Smooth muscle cell of the brain vasculature (primary cell): ENCODE results near the gene LY6G5C.
A peak's percentile ranks its signal among the peaks of the same experiment; 100 is the strongest.
"Not testable (repeated sequence)": the region's sequence is repeated elsewhere in the genome, so short reads cannot be mapped to it uniquely, and the experiment has no call there.

Experiments
- DNase-seq: peaks from one replicate; pipeline ENCODE4 v3.0.0-alpha.2; 2012; ENCODE audit warnings: low read depth, low spot score

Gene LY6G5C

GRCh38 chr6:31715022-31715958 is 34.4 kb upstream of the LY6G5C start, which contains the start of gene LY6G6D:
LY6G6D (plus strand) TSS chr6:31715348; CDS start chr6:31715356, 8 bp downstream.
- no peak for DNase-seq

GRCh38 chr6:31713991-31714684 is 33.3 kb upstream of the LY6G5C start:
- DNase-seq: no peak

GRCh38 chr6:31713465-31713864 is 32.6 kb upstream of the LY6G5C start:
- DNase-seq: no peak

DNA sequence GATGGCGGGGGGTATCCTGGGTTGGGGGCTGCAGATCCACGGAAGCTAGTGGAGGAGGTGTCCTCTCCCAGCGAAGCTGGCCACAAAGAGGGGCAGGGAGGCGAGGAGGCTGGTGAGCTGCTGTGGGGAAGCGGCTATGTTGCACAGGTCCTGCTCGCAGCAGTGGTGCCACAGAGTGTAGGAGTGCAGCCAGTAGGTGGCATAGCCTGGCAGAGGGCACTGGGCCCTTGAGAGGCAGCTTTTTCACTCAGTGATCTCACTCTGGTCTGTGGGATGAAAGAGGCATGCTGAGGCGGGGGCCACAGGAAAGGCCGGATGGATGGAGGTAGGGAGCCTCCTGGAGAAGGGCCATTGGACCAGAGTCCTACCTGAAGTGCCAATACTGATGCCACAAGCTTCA is 31.4 kb upstream of the LY6G5C start:
- no peak for DNase-seq

GRCh38 chr6:31711233-31711632 is 30.4 kb upstream of the LY6G5C start:
- DNase-seq: no peak

- DNase-seq: no peak
Observed at GRCh38 chr6:31710523-31711219, 29.8 kb upstream of the LY6G5C start.

DNA sequence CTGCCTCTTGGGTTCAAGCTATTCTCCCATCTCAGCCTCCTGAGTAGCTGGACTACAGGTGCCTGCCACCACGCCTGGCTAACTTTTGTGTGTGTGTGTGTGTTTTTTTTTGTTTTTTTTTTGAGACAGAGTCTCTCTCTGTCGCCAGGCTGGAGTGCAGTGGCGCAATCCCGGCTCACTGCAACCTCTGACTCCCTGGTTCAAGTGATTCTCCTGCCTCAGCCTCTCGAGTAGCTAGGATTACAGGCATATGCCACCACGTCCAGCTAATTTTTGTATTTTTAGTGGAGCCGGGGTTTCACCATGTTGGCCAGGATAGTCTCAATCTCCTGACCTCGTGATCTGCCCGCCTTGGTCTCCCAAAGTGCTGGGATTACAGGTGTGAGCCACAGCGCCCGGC is 28.3 kb upstream of the LY6G5C start:
- not testable (repeated sequence) for DNase-seq

- DNase-seq: no peak
Observed at GRCh38 chr6:31708224-31708623, 27.4 kb upstream of the LY6G5C start.

DNA sequence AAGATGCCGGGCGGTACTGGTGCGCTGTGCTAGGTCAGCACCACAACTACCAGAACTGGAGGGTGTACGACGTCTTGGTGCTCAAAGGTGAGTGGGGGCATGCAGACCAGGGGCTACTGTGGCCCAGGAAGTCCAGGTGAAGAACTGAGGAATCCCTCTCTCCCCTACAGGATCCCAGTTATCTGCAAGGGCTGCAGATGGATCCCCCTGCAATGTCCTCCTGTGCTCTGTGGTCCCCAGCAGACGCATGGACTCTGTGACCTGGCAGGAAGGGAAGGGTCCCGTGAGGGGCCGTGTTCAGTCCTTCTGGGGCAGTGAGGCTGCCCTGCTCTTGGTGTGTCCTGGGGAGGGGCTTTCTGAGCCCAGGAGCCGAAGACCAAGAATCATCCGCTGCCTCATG is 26.8 kb upstream of the LY6G5C start:
- no peak for DNase-seq

DNA sequence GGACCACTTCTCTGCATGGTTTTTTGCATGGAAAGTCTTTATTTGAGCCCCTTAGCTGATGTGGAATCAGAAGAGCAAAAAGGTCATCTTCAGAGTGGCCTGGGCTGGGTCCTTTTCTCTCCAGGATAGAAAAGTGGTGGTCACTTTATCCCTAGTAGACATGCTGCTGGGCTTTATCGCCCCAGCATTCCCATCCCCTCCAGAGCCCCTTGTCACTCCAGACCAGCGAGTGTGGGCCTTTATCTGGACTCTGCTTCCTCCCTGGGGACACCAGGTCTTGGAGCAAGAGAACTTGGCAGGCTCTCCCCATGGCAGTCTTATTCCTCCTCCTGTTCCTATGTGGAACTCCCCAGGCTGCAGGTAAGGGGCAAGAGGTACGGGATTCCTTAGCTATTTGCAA is 25.7 kb upstream of the LY6G5C start, which contains the start of gene LY6G6F:
TSS of gene LY6G6F (plus strand) at position 268 of the 400 bp plus-strand sequence. CDS start at position 309, 41 bp downstream.
- no peak for DNase-seq

DNA sequence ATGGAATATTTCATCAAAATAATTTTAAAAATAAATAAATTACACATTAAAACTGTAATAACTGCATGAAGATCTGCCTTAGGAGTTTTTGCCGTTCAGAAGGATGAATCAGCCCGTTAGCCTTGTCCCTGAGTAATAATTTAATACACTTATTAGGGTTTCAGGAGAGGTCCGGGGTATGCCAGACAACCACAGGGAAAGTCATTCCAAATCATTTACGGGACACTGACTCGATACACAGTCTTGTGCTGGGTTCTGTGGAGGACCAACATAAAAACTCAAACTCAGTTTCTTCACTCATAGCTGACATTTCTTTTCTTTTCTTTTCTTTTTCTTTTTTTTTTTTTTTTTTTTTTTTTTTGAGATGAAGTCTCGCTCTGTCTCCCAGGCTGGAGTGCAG is 25.1 kb upstream of the LY6G5C start:
- DNase-seq: no peak

DNA sequence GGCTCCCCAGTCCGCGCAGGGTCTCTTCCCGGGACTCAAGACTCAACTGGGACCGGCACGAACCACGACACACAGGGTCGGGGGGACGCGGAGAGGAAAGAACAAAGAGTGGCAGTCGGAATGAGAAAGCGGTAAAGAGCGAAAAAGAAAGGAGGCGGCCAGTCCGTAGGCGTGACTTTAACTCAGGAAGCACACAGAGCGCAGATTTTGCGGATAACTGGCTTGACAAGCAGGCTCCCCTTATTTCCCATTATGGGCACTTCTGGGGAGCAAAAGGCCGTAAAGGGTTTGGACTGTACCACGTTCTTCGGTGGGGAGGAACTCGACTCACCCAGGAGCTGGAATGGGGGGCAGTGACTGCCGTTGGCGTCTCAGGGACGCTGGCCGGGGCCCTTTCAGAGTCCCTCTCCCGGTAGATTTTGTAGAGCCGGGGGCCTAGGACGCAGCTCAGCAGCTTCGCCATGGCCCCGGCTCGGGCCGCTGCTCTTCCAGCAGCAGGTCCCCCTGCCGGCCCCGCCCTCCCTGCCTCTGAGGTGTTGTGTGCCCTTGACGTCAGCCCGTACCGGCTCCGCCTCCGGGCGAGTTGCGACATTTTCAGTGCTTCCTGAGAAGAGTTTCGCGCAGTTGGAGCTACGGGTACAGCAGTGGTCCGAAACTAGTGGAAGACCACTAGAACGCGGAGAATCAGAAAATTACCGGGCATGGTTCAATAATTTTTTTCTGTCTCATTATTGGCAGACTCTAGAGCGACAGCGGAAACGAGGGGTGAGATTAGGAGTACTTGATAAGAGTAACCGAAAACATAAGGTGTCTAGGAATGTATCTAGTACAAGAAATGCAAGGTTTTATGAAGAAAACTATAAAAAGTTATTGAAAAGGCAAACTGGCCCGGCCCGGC is 22.2 kb upstream of the LY6G5C start, which contains the start of gene ABHD16A:
TSS of gene ABHD16A (minus strand) at position 506 of the 898 bp plus-strand sequence. CDS start at position 463, 43 bp downstream.
- peak; percentile 99 for DNase-seq

DNA sequence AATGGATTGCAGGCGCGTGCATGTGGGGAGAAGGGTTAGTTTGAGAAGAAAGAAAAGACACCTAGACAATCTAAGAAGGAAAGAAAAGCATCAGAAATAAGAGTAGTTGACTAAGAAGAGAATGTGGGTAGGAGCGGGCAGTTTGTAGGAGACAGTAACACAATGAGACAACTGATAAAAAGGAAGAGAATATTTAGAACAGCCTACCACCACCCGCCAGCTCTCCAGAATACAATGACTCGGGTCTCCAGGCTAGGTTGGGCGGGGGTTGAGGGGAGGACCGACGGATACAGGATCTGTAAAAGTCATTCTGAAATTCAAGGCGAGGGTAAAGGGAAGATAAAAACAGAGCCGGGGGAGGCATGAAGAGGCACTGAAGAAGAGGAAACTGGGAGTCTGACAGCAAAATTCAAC is 21.5 kb upstream of the LY6G5C start:
- DNase-seq: no peak

DNA sequence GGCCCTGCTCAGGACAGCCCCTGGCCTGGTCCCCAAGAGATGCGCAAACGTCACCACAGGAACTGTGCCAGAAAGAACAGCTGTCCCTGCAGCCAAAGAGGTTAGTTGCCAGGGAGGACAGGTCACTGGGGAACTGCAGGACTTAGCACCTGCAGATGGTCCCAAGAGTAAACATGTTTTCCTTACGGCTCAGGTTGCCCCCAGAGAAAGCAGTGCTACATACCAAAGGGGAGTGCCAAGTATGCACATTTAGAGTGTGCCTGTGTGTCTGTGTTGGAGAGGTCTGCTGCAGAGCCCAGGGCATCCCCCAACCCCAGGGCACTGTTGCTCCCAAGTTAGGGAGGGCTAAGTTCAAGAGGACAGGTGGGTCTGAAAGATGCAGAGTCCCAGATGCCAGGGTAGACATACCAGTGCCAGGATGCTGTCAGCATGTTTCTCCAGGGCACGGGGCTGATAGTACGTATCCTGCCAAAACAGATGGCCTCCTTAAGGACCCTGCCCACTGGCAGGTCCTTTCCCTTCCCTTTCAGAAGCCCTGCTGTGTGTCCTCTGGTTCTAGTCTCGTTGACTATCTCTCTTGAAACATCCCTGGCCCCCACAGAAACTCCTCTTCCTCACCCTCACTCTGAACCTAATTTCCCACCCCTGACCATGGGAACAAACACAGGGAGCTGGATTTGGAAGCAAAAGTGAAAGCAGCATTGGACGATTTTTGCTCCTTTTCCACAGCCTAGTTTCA is 21.0 kb upstream of the LY6G5C start:
- no peak for DNase-seq

GRCh38 chr6:31700740-31701401 is 20.0 kb upstream of the LY6G5C start:
- DNase-seq: no peak

DNA sequence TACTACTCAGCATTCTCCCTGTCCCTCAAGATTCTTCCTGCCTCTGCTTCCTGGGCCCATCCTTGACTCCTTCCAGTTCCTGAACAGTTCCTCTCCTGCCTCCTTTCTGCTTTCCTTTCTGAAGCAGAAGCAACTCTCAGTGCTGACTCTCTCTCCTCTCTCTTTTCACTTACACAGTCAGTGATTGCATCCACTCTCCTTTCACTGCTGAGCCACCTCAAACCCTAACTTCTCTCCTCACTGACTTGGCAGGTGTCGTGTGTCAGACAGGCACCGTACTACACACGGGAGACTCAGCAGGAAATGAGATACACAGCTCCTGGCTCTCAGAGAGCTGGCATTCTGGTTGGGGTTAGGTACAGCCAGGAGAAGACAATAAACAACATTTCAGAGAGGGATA is 16.7 kb upstream of the LY6G5C start:
- DNase-seq: no peak

GRCh38 chr6:31693535-31693934 is 12.7 kb upstream of the LY6G5C start:
- DNase-seq: no peak

DNA sequence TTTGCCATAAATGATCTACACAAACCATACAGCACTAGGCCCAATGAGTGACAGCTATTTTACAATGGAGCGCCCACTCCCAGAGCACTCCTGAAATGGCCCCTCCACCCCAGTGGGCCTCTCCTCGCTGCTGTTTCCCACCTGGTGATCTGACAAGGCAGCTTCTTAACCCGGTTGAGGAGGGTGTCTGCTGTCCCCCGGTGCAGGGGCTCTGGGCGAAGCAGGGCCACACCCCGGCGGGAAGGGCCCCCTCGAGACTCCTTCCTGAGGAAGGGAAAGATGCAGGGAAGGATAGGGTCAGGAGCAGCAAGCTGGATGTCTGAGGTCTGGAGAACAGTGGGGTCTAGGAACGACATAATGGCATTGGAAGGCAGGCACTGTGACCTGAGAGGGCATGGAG is 12.0 kb upstream of the LY6G5C start:
- no peak for DNase-seq

- DNase-seq: no peak
Observed at GRCh38 chr6:31692353-31692752, 11.5 kb upstream of the LY6G5C start.
